ENCODE data around the gene EFCAB9. TPM values are rescaled to one million over a fixed set of nuclear protein-coding genes. Genes with fewer than 3 reads are reported as not detected.

The EFCAB9 gene
- total and polyA plus RNA-seq, 2 of the 13 experiments (the other 11 are each of a cell fraction or from before 2014, with no cell fraction given) = not detected

GRCh38 chr5:172162323-172162986 lies 31.5 kb upstream of the EFCAB9 start:
- Histone ChIP-seq H3K27ac (ENCODE audit: extremely low read length, insufficient read depth, low read length) (no peak overlapping the region), H2AFZ (ENCODE audit: low read length) (no peak overlapping the region), H3K27me3 (ENCODE audit: control insufficient read depth in 1 of 2, insufficient read depth in 2 of 2, low read length in 2 of 2) (no peaks in the 10 kb centered on the region), H3K4me3 (replicated peaks in 1 of 3; ENCODE audit: insufficient read depth in 1 of 3, low read depth in 2 of 3, low read length in 3 of 3) (no peak overlapping the region), H3K36me3 (replicated peaks in 1 of 2; ENCODE audit: control insufficient read depth in 1 of 2, insufficient read depth in 2 of 2, low read length in 2 of 2) (no peaks in the 10 kb centered on the region), H4K20me1 (ENCODE audit: insufficient read depth, low read length) (no peaks in the 10 kb centered on the region), H3K4me2 (ENCODE audit: low read depth, low read length) (no peak overlapping the region), H3K4me1 (ENCODE audit: insufficient read depth, low read length) (peaks cover 41% of the 10 kb centered on the region), H3K9me3 (ENCODE audit: low read length) (no peaks in the 10 kb centered on the region), H3K79me2 (ENCODE audit: insufficient read depth, low read length) (no peaks in the 10 kb centered on the region), H3K9ac (ENCODE audit: insufficient read depth, low read depth, low read length) (no peak overlapping the region)
- in situ Hi-C loops (cut with HindIII; ENCODE audit: extremely low pct_ligation_motif_present, low pct_unique_long_range_greater_than_20kb) (no loop called here), intact Hi-C loops (cut with micrococcal nuclease; ENCODE audit: unreplicated experiment) (no loop called here)
- no TSS peak for BruUV-seq (replicated peaks)
- POLR2A ChIA-PET = interaction anchor here (4.1 to 4.9 kb wide), 2 partner anchors 12 to 26 kb away, joined by 19 to 65 read pairs; partner anchors contain the start of gene STK10
- TF ChIP-seq HNRNPL (IDR thresholded peaks at IDR 0.05; ENCODE audit: low read depth, low read length) = no peak
- TF ChIP-seq ZNF263 (CRISPR knock-in tag; IDR thresholded peaks at IDR 0.05) = peak; percentile 77
- TF ChIP-seq, protein P1, sequence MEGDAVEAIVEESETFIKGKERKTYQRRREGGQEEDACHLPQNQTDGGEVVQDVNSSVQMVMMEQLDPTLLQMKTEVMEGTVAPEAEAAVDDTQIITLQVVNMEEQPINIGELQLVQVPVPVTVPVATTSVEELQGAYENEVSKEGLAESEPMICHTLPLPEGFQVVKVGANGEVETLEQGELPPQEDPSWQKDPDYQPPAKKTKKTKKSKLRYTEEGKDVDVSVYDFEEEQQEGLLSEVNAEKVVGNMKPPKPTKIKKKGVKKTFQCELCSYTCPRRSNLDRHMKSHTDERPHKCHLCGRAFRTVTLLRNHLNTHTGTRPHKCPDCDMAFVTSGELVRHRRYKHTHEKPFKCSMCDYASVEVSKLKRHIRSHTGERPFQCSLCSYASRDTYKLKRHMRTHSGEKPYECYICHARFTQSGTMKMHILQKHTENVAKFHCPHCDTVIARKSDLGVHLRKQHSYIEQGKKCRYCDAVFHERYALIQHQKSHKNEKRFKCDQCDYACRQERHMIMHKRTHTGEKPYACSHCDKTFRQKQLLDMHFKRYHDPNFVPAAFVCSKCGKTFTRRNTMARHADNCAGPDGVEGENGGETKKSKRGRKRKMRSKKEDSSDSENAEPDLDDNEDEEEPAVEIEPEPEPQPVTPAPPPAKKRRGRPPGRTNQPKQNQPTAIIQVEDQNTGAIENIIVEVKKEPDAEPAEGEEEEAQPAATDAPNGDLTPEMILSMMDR (CRISPR knock-in tag; IDR thresholded peaks at IDR 0.05) = 0 out of 2 replicates have a peak, but pooled peaks have one; percentile 7
- peak; percentile 12; the same call in 1 of the 3 replicates for ATAC-seq
- peak; percentile 30 for DNase-seq (ENCODE audit: low spot score)
- over 99% methylated on average over 4 of the region's 5 CpGs for WGBS (ENCODE audit: low lambda C conversion rate)
- CTCF ChIA-PET (ENCODE audit: low intra/inter-chr PET ratio, low total read pairs) = interaction anchor here (1.2 kb wide), 1 partner anchor 26 kb away, joined by 5 read pairs; the partner anchor contains the start of gene STK10
- no peak for FAIRE-seq

GRCh38 chr5:172162987-172163343 lies 31.0 kb upstream of the EFCAB9 start:
- 0 out of 2 replicates have a peak, but pooled peaks have one; percentile 15 for TF ChIP-seq ZFY (CRISPR knock-in tag; IDR thresholded peaks at IDR 0.05)
- peak; percentile 52; the same call in 1 of the 2 replicates for TF ChIP-seq ZNF768 (CRISPR knock-in tag; IDR thresholded peaks at IDR 0.05)
- TF ChIP-seq NFYB (CRISPR knock-in tag; IDR thresholded peaks at IDR 0.05) = no peak
- Histone ChIP-seq H3K79me2 (ENCODE audit: insufficient read depth, low read length) (no peaks in the 10 kb centered on the region), H3K9me3 (ENCODE audit: low read length) (no peaks in the 10 kb centered on the region), H3K36me3 (replicated peaks in 1 of 2; ENCODE audit: control insufficient read depth in 1 of 2, insufficient read depth in 2 of 2, low read length in 2 of 2) (no peaks in the 10 kb centered on the region), H3K4me3 (replicated peaks in 1 of 3; ENCODE audit: insufficient read depth in 1 of 3, low read depth in 2 of 3, low read length in 3 of 3) (no peak overlapping the region), H2AFZ (ENCODE audit: low read length) (no peak overlapping the region), H3K9ac (ENCODE audit: insufficient read depth, low read depth, low read length) (no peak overlapping the region), H4K20me1 (ENCODE audit: insufficient read depth, low read length) (no peaks in the 10 kb centered on the region), H3K27me3 (ENCODE audit: control insufficient read depth in 1 of 2, insufficient read depth in 2 of 2, low read length in 2 of 2) (no peaks in the 10 kb centered on the region), H3K27ac (ENCODE audit: extremely low read length, insufficient read depth, low read length) (peak overlapping the region; percentile 8), H3K4me2 (ENCODE audit: low read depth, low read length) (no peak overlapping the region), H3K4me1 (ENCODE audit: insufficient read depth, low read length) (peaks cover 39% of the 10 kb centered on the region)
- ChIA-PET CTCF (ENCODE audit: low intra/inter-chr PET ratio, low total read pairs) (interaction anchor here (1.2 kb wide), 1 partner anchor 26 kb away, joined by 5 read pairs; the partner anchor contains the start of gene STK10), POLR2A (interaction anchor here (1.2 to 4.9 kb wide), 3 partner anchors 12 to 26 kb away, joined by 3 to 65 read pairs (median 19); partner anchors contain the start of gene STK10)
- ATAC-seq = no peak
- no peak for DNase-seq (ENCODE audit: low spot score)
- in situ Hi-C loops (cut with HindIII; ENCODE audit: extremely low pct_ligation_motif_present, low pct_unique_long_range_greater_than_20kb) = no loop called here
- intact Hi-C loops (cut with micrococcal nuclease; ENCODE audit: unreplicated experiment) = no loop called here
- 62% methylated on average over 5 of the region's 5 CpGs for WGBS (ENCODE audit: low lambda C conversion rate)
- FAIRE-seq = no peak
- no TSS peak for BruUV-seq (replicated peaks)
